Muscle of back (tissue), 11 donors: Measurements from ENCODE around the gene RBM33. TPM values are rescaled to one million over a fixed set of nuclear protein-coding genes. Genes with fewer than 3 reads are reported as not detected.

Experiments
- DNase-seq, 3 donors: peaks; one replicate each; pipeline versions ENCODE4 v3.0.0 to v3.0.0-alpha.2; 2013
- polyA plus RNA-seq, 10 donors: library from polyadenylated mRNA; unstranded; fragments of 120-200 nt; gene quantifications; one replicate each; pipeline ENCODE4 v1.2.1, GENCODE V29; 2013; ENCODE audit not compliant: insufficient read length in 10 of 10

The RBM33 gene
- polyA plus RNA-seq, 10 donors, result 19.5 to 33.5 (median 23.7) TPM

DNA sequence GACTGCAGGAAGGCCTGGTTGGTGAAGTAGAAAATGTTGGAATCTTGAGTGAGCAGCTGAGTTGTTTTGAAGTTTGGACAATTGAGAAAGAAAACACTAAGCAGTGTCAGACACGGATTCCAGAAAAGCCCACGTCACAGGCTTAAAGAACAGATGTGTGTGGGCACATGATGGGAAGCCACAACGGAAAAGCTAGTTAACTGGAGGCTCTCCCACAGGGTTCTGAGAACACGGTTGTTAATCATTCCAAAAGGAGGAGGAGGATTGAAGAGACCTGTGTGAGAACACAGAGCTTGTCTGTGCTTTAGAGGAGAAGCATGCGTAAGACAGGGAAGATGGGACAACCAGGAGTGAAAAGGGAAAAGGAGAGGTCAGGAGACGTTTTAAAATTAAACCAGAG, 125.2 kb downstream of the RBM33 start:
- DNase-seq, result peak in 2 of 3 donors; percentile 26

DNA sequence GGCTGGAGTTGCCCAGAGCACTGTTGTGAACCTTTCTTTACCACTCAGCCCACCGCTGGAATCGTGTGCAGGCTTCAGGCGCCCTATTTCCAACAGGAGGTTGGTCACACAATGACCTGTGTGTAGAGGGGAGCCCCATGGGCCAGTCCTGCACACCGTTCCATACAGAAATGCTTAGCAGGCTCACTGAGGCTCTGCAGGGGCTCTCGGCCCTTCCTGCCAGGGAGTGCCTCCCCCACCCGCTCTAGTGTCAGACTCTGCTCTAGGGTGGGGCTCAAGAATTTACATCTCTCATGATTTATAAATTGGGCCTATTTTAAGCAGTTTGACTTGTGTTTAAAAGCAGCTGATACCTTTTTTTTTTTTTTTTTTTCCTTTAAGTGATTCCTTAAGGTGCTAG, 125.8 kb downstream of the RBM33 start:
- no peak for DNase-seq

DNA sequence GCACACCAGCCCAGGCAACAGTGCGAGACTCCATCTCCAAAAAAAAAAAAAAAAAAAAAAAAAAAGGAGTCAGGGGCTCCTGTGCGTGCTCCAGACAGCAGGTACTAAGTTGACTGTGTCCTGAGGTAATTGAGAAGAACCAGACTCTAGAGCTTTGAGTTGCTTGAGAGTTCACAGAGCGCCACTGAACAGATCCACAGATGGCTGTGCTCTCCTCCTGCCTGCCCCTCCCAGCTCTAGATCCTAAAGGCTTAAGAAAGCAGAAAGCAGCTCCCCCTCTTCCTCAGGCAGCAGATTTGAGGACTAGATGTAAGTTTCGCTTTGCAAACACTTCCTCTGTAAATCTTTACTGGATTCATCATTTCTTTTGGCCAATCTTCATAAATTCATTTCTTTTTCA, 129.1 kb downstream of the RBM33 start:
- no peak for DNase-seq

DNA sequence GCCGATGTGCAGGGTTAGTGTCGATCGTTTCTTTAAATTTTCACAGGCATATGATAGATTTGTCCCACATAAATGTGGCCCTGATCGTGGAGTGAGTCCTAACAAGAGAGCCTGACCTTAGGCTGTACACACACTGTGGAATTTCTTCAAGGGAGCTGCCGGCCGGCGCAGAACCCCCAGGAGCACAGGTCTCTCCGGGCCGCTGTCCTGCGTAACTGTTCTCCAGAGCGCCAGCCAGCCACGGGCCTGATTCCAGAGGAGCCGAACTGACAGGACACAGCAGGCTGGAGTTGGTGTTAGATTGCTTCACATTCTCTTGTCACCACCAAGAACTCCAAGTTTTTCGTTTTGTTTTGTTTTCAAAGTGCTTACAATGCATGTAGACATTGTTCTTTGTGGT, 130.5 kb downstream of the RBM33 start:
- no peak for DNase-seq

DNA sequence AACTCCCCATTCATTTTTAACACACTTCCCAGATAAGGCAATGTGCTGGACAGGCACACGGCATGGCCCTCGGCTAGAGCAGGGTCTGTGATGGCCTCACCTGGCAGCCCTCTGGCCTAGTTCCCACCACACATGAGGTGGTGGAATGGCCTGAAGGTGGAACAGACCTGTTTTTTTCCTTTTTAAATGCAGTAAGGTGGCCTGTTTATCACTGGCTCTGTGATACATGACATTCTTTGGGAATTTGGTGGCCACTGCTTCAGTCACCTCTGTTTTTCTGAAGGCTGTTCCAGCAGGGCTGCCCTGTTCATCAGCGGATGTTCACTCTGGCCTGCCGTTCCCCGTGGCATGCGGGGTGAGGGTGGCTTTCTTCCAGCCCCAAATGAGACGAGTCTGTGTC, 131.2 kb downstream of the RBM33 start:
- DNase-seq, result no peak

DNA sequence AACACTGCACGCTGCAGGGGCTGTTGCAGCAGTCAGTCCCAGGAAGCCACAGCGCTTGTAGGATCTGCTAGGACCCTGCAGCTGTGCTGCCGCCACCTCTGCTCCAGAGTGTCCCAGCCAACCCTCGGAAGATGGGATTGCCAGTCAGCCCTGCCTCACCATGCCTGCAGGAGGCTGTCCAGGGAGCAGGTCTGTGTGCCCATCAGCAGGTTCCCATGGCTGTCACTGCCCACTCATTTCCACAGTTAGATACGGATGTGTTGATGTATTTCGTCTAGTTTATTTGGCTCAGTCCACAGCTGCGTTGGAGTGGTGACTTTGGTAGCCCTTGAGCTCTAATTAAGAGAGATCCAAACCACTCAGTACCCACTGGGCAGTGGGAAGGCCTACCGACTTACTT, 132.1 kb downstream of the RBM33 start:
- no peak for DNase-seq

DNA sequence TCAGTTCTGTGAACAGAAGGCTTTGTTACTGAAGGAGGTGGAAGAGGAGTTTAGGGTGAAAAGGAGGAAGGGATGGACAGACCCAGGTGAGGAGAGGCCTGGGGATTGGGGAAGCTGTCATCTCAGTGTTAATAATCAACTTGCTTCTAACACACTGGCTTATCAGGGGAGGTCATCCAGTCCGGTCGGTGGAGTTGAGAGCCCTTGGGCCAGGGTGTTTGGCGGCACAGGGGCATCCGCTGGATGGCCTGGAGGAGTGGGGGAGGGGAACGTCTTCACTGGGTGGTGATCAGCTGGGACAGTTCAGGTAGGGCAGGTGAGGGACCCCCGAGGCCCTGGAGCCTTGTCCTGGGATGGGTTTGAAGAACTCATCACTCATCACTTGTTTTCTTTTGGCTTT, 133.9 kb downstream of the RBM33 start:
- no peak for DNase-seq

DNA sequence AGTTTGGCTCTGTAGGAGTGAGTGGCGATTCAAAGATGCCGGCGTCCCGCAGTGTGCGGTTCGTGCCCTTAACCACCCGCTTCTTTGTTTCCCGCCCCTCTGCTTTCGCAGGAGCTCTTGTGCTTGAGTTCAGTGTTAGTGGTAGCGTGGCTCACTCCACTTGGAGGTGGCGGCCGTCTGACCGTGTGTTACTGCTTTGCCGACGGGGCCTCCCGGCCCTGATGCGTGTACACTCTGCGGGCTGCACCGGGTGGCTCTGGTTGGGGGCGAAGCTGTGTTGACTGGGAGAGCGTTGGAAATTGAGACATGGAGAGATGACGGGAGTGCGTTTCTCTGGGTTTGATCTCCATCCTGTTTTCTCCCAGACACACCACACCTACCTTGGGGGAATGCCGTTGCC, 136.4 kb downstream of the RBM33 start:
- DNase-seq, result no peak

DNA sequence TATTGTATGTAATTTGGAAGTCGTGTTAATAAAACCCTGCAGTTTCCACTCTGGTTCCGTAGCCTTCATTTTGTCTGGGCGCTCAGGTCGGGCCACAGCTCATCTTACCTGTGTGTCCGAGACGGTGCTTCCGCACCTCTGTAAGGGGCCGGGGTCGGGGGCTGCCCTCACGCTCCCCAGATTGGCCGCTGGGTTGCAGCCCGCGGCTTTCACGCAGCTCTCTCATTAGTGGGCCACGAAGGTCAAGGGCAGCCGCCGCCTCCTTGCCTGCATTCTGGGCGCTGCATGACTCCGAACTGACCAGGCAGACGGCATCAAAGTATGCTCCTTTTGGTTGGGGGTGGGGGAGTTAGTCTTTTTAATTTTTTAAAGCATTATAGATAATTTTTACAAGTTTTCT, 137.0 kb downstream of the RBM33 start:
- DNase-seq, result no peak

DNA sequence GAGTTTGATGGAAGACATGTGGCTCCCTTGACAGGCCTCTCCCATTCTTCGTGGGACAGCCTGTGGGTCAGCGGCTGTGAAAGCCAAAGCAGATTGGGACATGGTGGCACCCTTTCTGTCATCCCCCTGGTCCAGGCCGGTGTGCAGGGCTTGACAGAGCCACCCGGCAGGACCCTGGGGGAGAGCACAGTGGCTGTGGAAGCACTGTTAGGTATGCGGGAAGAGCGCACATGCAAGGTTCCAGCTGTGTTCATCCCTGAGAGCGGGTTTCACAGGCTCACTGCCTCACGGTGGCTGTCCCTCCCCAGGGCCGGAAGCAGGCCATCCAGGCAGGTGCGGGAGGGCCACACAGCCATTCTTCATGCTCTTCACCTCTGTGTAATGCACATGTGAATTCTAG, 138.0 kb downstream of the RBM33 start:
- DNase-seq, result no peak

DNA sequence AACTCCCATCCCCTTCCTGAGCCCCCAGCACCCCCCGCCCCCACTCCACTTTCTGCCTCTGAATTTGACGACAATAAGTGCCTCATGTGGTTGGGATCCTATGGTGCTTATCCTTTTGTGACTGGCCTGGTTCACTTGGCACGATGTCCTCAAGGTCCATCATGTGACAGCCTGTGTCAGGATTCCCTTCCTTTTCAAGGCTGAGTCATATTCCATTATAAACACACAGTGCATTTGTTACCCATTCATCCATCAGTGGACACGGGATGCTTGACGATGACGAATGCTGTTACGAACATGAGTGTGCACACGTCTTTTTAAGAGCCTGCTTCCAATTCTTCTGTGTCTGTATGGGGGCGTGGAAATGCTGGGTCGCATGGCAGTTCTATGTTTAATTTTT, 141.1 kb downstream of the RBM33 start:
- DNase-seq, result no peak

DNA sequence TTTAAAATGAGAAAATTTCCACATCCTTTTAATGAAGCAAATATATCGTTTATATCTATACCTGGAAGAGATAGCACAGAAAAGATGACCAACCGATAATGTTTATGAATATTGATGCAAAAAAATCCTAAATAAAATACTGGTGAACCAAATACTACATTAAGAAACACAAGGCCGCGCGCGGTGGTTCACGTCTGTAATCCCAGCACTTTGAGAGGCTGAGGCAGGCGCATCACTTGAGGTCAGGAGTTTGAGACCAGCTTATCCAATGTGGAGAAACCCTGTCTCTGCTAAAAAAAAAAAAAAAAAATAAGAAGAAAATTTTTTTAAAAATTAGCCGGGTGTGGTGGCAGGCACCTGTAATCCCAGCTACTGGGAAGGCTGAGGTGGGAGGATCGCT, 142.0 kb downstream of the RBM33 start:
- no peak for DNase-seq

DNA sequence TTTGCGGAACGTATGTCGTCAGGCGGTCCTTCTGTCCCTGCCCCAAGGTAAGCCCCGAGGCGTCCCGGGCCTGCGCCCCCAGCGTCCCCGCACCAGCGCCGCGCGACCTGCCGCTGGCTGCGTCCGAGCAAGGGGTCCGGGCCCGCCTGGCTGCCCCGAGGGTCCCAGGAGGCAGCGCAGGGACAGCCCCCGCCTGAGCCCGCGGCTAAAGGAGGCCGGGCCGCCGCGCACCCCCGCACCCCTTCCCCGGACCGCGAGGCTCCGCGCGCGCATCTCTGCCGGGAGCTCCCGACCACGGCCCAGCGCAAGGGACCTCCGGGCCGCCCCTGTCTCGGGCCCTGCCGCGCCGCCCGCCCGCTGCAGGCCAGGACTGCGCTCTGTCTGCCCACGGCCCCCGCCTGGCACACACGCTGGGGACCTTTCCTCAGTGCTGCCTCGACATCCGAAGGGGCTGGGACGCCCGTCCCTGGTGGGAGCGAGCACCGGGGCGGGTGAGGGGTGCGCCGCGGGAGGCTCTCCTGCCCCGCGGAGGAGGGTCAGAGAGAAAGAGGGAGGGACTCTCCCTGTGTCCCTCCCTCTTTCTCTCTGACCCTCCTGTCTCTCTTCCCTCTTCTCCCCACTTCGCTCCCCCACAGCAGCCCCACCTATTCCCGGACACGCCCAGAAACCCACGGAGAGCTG, 142.8 kb downstream of the RBM33 start:
- peak in 1 of 3 donors; percentile 54 for DNase-seq

DNA sequence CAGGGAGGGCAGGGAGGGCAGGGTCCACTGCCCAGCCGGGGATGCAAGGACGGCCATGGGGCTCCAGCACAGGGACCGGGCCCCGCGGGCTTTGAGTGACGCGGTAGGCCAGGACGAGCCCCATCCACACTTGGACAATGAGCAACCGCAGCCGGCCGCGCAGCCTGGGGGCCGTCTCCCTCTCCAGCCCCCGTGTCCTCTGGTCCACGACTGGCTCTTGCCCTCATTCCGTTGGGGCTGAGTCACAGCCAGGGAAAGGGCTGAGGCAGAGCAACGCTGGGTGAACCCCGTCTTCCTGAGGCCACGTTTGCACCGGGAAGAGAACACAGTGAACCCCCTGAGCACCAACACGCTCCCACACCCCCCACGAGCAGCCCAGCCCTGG, 144.1 kb downstream of the RBM33 start:
- no peak for DNase-seq

DNA sequence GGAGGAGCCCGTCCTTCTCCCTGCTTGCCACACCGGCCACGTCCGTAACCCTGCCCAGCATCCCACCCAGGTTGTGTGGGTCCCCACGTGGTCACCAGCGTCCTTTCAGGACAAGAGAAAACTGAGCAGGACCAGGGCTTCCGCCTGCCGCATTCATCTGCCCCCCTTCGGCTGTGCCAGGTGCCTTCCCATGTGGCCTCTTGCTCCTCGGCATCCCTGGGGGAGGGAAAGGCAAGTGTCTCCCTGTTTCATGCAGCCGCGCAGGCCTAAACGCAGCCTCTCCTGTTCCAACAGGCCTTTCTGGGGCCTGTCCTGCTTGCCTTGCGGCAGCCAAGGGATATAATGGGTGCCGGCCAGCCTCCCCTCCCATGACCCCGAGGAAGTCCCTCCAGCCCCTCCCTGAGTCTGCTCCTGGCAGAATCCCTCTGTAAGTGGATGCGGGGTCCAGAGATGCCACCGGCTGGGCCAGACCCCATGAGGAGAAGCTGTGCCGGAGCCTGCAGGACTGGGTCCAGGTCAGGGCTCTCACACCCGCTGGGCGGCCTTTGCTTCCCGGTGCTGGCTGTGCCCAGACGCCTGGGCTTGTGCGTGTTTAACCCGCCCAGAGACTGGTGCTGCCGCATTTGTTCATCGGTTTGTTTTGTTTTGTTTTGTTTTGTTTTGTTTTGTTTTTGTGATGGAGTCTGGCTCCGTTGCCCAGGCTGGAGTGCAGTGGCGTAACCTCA, 144.7 kb downstream of the RBM33 start:
- DNase-seq, result no peak

DNA sequence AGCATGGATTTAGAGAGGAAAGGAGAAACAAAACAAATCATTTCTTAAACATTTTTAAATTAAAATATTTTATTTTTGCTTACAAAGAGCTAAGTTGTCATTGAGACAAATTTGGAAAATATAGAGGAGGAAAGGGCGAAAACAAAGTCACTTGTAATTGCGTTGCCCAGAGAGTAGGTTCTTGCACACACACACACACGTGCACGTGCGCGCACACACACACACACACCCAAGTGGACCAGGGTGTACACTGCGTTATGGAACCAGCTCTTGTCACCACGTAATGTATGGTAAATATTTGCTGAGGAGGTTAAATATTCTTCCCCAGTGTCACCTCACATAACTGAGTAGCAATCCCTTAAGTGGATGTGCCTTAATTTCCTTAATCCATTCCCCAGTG, 146.2 kb downstream of the RBM33 start:
- no peak for DNase-seq

DNA sequence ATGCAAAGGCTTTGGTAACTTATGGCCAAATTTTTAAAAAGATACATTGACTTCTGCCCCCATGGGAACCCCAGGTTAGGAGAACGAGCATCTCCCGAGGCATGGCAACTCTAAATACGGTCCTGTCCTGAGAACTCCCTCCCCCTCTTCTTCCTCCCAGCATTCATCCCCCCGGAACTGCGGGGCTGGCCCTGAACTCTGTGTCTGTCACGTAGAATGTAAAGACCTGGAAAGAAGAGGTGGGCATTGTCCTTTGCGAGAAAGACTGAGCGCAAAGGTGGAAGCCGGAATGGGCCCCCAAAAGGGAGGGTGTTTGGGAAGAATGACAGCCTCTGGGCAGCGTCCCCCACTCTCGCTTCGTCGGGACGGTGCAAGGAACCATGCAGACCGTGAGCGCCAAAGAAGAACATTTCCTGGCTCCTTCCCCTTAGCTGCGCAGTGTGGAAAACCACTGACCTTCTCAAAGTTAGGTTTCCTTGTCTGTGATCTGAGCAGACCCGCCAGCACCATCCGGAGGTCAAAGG, 146.8 kb downstream of the RBM33 start:
- DNase-seq, result no peak

DNA sequence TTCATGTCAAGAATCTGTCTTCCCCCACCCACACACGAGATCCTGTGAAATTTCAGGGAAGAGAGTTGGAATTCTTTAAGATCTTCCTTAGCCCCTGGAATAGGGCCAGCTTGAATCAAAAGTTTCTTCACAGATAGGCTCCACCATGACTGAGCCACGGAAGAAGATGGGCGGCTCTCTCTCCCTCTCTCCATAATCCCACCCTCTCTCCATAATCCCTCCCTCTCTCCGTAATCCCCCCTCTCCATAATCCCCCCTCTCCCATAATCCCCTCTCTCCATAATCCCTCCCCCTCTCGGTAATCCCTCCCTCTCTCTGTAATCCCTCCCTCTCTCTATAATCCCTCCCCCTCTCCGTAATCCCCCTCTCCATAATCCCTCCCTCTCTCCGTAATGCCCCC, 147.4 kb downstream of the RBM33 start:
- DNase-seq, result no peak

DNA sequence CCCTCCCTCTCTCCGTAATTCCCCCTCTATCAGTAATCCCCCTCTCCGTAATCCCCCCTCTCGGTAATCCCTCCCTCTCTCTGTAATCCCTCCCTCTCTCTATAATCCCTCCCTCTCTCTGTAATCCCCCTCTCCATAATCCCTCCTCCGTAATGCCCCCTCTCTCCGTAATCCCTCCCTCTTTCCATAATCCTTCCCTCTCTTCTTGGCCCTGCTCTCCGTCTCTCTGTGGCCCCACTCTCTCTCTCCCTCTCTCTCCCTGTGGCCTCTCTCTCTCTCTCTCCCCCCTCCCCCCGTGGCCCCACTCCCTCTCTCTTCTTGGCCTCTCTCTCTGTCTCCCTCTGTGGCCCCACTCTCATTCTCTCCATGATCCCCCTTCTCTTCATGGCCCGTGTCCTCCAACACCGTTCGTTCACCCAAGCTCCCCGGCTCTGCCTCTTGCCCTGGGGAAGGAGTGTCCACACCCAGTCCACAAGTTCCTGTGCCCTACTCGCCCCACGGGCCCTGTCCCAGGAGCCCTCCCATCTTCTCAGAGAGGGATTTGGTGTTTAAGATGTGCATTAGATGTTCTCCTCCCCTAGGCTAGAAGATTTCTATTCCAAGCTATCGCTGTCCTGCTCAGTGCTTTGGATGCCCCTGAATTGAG, 148.0 kb downstream of the RBM33 start:
- no peak for DNase-seq

DNA sequence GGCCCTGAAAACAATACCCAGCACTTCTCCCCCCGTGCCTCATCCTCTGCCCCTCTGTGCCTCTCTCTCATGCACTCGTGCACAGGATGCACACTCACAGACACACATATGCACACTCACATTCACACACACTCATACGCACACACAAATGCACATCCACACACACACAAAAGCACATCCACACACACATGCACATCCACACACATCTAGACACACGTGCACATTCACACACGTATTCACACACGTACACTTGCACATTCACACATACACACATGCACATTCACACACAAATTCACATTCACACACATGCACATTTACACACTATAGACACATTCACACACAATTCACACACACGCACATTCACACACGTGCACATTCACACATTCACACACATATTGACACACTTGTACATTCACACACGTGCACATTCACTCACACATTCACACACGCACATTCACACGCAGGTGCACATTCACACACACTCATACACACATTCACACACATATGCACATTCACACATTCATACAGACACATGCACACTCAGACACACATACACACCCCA, 148.6 kb downstream of the RBM33 start:
- DNase-seq, result no peak

DNA sequence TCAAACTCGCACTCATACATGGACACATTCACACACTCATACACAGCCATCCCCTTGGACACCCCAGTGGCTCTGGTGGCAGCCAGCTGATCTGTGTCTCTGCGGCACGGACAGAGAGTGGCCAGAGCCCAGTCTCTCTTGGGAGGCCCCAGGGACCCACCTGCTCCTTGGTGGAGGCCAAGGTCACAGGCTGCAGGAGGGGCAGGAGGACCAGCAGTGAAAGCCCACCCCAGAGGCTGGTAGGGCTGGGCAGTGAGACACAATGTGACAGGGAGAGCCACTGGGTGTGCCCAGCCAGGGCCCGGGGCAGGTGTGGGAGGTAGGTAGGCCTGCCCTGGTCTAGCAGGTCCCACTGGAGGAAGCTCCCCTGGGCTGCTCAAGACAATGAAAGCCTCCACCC, 149.3 kb downstream of the RBM33 start:
- DNase-seq, result no peak

DNA sequence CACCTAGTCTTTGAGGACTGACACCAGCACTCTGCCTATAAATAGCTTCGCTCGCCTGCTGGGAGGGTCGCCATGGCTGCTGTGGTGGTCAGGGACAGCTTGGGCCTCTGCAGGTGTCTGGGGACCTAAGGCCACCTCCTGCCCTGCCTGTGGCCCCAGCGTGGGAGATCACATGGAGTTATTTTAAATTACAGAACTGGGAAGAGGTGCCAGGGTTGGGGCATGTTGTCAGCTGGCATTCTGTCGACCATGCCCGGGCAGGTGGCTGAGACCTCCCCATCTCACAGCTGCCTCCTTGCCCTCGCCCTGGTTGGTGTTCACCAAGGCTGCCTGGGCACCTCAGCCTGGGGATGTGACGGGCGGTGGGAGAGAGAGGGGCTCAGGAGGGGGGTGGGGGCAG, 149.7 kb downstream of the RBM33 start:
- DNase-seq, result no peak

DNA sequence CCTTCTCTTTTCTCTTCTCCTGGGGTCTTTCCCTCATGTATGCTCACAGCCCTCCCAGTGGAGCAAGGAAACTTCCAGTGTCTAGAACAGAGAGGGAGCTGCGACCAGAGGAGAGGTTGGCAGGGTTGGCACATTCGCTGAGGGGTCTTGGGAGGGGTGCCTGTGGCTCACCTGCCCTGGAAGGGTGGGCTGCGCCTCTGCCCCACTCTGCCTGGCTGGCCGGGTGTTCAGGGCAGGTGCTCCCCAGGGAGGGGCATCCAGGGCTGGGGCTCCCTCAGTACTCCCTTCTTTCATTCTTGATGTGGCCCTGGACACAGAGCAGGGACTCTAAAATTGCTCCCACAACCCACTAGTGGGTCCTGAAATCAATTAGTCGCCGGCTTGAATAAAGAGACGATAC, 150.9 kb downstream of the RBM33 start:
- no peak for DNase-seq
